Measurements from ENCODE around the gene GAS1.

- TF ChIP-seq TAF1 (IDR thresholded peaks at IDR 0.05; ENCODE audit: low read depth, low read length): no peak
- no peak for TF ChIP-seq RFX5 (IDR thresholded peaks at IDR 0.05; ENCODE audit: borderline replicate concordance, low read depth, low read length)
- TF ChIP-seq YY1 (IDR thresholded peaks at IDR 0.05; ENCODE audit: low read depth, low read length): no peak
- no peak for TF ChIP-seq CTCF (IDR thresholded peaks at IDR 0.05; ENCODE audit: control extremely low read depth in 1 of 3, insufficient read depth in 1 of 3, low read depth in 1 of 3, low read length in 3 of 3)
These were observed 8.5 kb downstream of the GAS1 start for GRCh38 chr9:86938780-86939179.
